Erythroblast (primary cell): ENCODE measurements around the gene CHST6.
"Not testable (repeated sequence)": the region's sequence is repeated elsewhere in the genome, so short reads cannot be mapped to it uniquely, and the experiment has no call there.

Experiments used
- DNase-seq, 2 experiments: peaks; one replicate each; lab custom pipeline; 2025; lab: John Stamatoyannopoulos, UW
- GATA1 ChIP-seq: IDR thresholded peaks from 2 replicates; pipeline ENCODE4 v1.6.1; 2011; ENCODE audit warnings: low read depth, mild to moderate bottlenecking, control low read depth, low read length, moderate library complexity
- POLR2A ChIP-seq: IDR thresholded peaks from 2 replicates; pipeline ENCODE4 v1.6.1; 2011; ENCODE audit warnings: mild to moderate bottlenecking, low read length

The CHST6 gene

DNA sequence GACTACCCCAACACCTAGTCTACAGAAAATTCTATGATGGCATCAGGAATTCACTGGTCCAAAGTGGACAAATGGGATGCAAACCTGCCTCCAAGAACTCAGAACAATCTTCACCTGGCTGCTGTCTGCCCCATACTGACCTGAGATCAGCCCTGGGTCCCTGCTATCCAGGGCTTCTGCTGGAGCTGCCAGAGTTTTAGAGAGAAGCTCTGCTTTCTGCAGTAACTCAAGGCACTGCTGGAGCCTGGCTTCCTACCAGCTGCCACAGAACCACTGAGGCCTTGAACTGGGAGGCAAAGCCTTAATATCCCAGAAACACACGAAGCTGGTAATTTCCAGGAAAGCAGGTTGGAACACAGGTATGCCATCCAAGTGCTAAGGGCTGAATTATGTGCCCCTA is 38.3 kb downstream of the CHST6 start:
- DNase-seq: no peak

DNA sequence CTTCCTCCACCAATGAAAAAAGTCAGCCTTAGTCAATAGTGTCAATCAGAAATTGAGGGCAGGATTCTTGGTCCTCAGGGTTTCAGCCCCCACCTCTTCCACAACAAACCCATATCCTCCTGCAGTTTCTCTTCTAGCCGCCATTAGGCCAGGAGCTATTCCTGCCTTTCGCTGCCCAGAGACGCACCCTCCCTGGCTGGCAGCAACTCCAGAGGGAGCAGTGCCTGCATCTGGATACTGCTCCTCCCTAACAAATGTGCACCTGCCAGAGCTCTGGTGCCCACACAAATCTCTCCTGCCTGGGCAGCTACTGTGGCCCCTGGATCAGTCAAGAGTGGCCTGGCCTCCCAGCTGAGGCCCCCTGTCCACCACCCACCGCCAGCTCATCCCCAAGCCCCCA is 38.8 kb downstream of the CHST6 start:
- not testable (repeated sequence) for DNase-seq

More for the DNA sequence above, 38.3 kb downstream of the CHST6 start:
- TF ChIP-seq GATA1 (no peak), POLR2A (no peak)

DNA sequence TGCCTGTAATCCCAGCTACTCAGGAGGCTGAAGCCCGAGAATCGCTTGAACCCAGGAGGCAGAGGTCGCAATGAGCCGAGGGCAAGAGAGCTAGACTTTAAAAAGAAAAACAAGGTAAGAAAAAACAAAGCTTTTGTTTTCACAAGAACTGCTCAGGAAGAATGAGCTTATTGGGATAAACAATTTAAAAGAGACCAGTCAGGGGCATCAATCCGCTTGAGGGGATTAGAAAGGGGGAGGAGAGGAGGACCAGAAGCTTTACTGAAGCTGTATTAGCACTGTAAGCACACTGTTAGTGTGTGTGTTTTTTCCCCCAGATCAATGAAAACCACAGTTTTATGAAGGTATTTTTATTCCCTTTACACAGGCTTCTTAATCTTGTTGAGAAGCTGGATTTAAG is 39.6 kb downstream of the CHST6 start:
- TF ChIP-seq POLR2A: no peak
- TF ChIP-seq GATA1: no peak
- no peak for DNase-seq

DNA sequence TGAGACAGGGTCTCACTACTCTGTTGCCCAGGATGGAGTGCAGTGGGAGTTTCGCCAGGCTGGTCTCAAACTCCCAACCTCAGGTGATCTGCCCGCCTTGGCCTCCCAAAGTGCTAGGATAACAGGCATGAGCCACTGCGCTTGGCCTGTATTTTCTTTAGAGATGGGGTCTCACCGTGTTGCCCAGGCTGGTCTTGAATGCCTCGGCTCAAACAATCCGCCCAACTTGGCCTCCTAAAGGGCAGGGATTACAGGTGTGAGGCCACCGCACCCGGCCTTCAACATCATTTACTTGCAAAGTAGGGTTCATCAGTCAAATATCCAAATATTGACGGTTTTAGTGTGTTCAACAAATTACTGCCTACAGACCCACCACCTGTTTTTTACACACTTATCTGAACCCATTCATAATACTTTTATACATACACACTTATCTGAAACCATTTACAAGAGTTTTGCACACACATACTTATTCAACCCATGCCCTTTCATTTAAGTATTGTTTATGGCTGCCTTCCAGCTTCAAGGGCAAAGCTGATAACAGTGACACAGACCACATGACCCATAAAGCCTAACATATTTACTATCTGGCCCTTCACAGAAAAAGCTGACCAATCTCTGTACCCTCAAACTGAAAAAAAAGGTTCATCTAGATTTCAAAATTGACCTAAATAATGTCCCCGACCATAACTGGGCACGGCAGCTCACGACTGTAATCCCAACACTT is 42.6 kb downstream of the CHST6 start:
- no peak for TF ChIP-seq POLR2A
- TF ChIP-seq GATA1: peak; percentile 39
- DNase-seq: peak; percentile 65 to 81

DNA sequence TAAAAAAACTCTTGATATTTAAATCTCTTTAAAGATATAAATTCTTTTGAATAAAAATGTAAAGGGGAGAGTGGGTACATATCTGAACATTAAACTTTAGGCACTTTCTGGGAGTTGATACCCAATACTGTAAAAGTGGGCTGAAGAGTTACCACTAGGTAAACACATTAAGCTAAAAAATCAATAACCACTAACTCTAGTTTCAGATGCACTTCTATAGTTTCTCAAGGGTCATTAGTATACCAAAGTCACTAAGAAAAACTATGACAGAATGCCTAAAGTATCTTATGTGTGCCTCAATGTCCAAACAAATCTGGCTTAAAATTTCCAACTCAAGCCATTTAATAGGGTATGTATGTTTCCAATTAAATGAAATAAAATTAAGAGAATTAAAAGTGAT is 48.8 kb downstream of the CHST6 start:
- TF ChIP-seq GATA1: no peak
- no peak for TF ChIP-seq POLR2A
- no peak for DNase-seq

DNA sequence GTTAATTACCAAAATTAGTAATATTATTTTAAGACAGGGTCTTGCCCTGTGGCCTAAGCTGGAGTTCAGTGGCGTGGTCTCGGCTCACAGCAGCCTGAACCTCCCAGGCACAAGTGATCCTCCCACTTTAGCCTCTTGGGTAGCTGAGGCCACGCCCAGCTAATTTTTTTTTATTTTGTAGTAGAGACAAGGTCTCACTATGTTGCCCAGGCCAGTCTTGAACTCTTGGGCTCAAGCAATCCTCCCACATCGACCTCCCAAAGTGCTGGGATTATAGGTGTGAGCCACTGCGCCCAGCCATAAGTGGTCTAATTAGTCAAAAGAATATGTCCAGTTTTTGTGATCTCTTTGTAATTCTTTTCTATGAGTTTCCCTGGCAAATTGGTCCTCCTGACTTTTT is 49.9 kb downstream of the CHST6 start:
- DNase-seq: peak in 1 of 2 experiments; percentile 10
- TF ChIP-seq GATA1: no peak
- TF ChIP-seq POLR2A: no peak

DNA sequence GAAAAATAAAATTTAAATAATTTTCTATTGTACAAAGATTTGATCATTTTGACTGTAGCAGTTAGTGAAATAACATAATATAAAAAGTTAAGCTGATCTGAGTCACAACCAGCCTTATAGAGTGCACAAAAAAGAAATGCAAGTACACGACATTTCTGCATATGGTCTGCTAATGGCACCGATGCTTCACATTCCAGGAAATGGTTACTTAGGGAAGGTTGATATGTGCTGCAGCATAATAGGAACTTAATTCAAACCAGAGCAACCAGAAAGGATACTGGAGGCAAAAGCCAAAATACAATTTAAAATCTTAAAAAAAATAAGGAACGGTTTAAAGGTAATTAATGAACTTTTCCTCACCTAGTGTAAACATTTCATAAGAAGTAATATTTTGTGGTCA is 51.9 kb downstream of the CHST6 start:
- DNase-seq: no peak
- TF ChIP-seq POLR2A: no peak
- no peak for TF ChIP-seq GATA1

DNA sequence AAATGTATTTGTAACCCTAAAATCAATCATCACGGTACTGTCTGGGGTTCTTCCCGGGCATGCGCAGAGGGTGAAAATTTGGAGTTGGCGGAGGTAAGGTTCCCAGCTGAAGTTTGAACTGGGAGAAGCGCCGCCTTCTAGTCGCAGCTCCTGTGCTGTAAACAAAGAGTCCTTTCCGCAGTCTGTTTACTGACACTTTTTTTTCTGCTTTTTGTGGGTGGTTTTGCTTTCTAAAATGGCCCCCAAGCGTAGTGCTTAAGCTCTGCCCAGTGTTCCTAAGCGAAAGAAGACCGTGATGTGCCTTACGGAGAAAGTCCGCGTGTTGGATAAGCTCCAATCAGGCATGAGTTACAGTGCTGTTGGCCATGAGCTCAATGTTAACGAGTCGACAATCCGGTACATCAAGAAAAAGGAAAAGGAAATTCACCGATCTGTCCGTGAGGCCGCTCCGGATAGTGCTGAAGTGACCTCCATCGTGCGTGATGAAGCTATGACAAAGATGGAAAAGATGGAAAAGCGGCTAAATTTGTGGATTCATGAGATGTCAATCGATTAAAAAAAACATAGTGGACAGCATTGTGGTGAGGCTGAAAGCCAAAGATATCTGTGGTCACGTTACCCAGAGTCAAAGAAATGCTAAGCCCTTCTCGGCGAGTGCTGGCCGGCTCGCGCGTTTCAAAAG is 61.4 kb downstream of the CHST6 start:
- peak; percentile 92 to 93 for DNase-seq
- TF ChIP-seq POLR2A: peak; percentile 78
- no peak for TF ChIP-seq GATA1

DNA sequence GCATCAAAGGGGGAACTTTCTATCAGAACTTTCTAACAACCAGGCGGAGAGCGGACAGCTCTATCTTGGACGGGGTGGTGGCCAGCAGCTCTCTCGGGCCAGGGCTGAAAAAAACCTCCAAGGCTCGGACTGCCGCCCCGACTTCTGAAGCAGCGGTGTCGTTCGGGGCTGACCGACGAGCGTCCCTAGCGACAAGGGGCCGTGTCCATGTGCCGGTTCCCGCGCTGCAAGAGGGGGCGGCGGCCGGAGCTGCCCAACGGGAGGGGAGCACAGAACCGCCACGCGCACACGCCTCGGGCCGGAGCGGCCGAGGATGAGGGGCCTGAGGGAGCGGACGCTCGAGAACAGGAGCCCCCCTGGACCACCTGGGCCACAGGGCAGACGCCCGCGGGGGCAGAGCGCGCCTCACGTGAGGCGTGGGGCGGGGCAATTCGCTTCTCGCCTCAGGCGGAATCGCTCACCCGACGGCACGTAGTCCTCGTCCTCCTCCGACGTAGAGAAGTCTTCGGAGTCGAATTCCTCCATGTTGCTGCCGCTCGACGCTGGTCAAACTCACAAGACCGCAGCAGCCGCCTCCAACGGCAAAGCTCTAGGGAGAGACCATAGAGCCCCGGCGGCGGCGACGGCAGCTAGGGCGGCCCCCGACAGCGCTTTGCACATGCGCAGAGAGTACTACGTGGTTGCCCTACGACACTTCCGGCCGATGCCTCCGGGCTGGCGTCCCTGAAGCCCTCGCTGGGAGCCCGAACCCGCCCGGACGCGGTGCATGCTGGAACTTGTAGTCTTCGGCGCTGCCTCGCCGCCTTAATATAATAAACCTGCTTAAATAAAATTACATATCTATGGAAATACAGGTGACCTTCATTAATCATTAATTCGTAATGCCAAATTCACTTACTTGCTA is 62.2 kb downstream of the CHST6 start, which contains the start of gene CFDP1:
CFDP1 (minus strand) TSS at position 676 of the 904 bp plus-strand sequence; CDS start at position 525, 151 bp downstream.
- TF ChIP-seq POLR2A (peak; percentile 76), GATA1 (no peak)
- peak; percentile 96 to 98 for DNase-seq

DNA sequence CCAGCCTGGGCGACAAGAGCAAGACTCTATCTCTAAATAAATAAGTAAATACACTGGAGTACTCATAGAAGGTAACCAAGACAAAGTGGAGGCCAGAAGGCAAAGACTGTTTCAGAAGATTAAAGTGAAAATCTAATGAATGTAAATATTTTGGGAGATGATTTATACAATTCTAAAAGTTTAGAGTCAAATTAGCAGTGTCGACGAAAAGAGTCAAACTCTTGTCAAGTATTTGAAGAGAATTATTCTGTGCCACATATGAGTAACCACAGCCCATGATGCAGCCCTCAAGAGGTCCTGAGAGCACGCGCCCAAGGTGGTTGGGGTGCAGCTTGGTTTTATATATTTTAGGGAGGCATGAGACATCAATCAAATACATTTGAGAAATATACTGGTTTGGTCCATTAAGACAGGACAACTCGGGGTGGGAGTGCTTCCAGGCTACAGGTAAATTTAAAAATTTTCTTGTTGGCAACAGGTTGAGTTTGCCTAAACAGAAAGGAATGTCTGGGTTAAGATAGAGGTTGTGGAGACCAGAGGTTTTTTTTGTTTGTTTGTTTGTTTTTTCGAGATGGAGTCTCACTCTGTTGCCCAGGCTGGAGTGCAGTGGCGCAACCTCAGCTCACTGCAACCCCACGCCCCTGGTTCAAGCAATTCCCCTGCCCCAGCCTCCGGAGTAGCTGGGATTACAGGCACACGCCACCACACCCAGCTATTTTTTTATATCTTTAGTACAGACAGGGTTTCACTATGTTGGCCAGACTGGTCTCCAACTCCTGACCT is 65.4 kb downstream of the CHST6 start:
- no peak for TF ChIP-seq GATA1
- TF ChIP-seq POLR2A: no peak
- DNase-seq: no peak

DNA sequence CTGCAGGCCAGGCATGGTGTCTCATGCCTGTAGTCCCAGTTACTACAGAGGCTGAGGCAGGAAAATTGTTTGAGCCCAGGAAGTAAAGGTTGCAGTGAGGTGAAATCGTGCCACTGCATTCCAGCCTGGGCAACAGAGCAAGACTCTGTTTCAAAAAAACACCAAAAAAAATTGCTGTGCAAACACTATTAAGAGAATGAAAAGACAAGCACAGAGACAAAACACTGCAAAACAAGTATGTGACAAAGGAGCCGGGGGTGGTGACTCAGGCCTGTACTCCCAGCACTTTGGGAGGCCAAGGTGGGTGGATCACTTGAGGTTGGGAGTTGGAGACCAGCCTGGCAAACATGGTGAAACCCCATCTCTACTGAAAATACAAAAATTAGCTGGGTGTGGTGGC is 68.7 kb downstream of the CHST6 start:
- not testable (repeated sequence) for DNase-seq

DNA sequence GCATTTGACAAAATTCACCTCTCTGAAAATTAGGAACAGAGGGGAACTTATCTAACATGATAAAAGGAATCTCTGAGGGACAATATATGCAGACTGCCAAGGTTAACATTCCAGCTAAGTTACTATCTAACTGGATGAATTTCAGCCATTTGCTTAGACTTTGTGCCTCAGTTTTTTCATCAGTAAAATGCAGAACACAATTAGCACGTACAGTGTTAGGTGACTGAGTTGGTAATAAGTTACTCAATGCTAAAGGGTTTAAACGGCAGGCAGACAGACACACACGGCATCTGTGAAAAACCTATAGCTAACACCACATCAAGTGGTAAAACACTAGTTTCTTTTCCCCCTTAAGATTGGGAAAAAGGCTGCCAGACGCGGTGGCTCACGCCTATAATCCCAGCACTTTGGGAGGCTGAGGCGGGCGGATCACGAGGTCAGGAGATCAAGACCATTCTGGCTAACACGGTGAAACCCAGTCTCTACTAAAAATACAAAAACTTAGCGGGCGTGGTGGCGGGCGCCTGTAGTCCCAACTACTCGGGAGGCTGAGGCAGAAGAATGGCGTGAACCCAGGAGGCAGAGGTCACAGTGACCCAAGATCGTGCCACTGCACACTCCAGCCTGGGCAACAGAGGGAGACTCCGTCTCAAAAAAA is 71.0 kb downstream of the CHST6 start:
- not testable (repeated sequence) for DNase-seq

DNA sequence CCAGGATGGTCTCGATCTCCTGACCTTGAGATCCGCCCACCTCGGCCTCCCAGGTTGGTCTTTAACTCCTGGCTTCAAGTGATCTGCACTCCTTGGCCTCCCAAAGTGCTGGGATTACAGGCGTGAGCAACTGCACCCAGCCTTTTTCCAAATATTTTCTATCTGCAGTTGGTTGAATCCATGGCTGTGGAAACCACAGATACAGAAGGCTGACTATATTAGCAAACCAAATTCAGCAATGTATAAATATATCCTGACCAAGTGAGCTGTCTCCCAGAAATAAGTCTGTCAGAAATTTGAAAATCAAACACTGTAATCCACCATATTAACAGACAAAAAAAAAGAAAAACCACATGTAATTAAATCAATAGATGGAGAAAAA is 71.5 kb downstream of the CHST6 start:
- no peak for DNase-seq
- no peak for TF ChIP-seq GATA1
- TF ChIP-seq POLR2A: no peak
